ENCODE results near the gene ATXN10.

ATXN10 gene

DNA sequence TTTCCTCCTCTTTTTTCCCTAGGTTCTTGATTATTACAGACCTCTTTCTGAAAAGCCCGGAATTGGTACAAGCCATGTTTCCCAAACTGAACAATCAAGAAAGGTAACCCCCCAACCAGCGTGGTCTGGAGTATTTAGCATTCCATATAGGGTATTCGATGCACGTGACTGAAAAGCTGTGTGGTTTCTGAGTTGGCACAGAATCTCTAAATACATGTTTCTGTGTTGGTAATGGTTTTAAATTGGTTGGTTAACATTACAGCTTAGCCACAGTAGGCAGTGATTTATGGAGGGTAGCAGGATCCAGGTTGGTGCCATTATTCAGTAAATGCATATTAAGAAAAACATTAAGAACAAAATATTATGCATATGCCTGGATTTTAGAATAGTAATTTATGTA is 46.8 kb downstream of the ATXN10 start:
- Histone ChIP-seq H4K8ac (ENCODE audit: low read depth, low read length) (no peak overlapping the region), H3K4me2 (ENCODE audit: low read length) (no peak overlapping the region), H2BK5ac (ENCODE audit: low read depth, low read length, poor library complexity) (no peak overlapping the region), H3K23ac (ENCODE audit: low read length) (no peak overlapping the region), H3K4me1 (ENCODE audit: control insufficient read depth in 1 of 2, insufficient read depth in 2 of 2, low read length in 2 of 2) (no peaks in the 10 kb centered on the region), H3K36me3 (ENCODE audit: control insufficient read depth in 1 of 2, insufficient read depth in 2 of 2, low read length in 2 of 2) (peaks cover 10 to 12% of the 10 kb centered on the region in 2 experiments), H3K79me1 (ENCODE audit: low read length) (no peaks in the 10 kb centered on the region), H4K91ac (ENCODE audit: low read depth, low read length) (no peak overlapping the region), H3K18ac (ENCODE audit: low read length) (no peak overlapping the region), H3K27ac (ENCODE audit: low read depth, low read length) (no peak overlapping the region), H4K12ac (ENCODE audit: low read depth, low read length) (no peak overlapping the region), H2AFZ (ENCODE audit: insufficient read depth, low read length, poor library complexity) (no peak overlapping the region), H3K14ac (ENCODE audit: low read length) (no peak overlapping the region), H2BK12ac (ENCODE audit: low read length) (no peak overlapping the region), H3K4me3 (ENCODE audit: low read depth, low read length) (no peak overlapping the region), H3K27me3 (ENCODE audit: insufficient read depth, low read length) (no peaks in the 10 kb centered on the region), H2AK5ac (ENCODE audit: low read length) (no peak overlapping the region), H3K9ac (ENCODE audit: low read length) (no peak overlapping the region), H3K9me3 (ENCODE audit: insufficient read depth, low read depth, low read length) (no peaks in the 10 kb centered on the region), H3K79me2 (ENCODE audit: control insufficient read depth, insufficient read depth, low read length, poor library complexity) (no peaks in the 10 kb centered on the region), H2BK120ac (ENCODE audit: insufficient read depth, low read length, poor library complexity) (no peak overlapping the region), H3K4ac (ENCODE audit: low read depth, low read length) (no peak overlapping the region)
- no peak for DNase-seq
- WGBS (ENCODE audit: extremely low coverage, insufficient coverage, insufficient read length) = no CpG with 5 or more reads among the region's 4 CpGs

GRCh38 chr22:45720839-45721378 is 49.3 kb downstream of the ATXN10 start:
- H3K4me1 ChIP-seq (ENCODE audit: control insufficient read depth in 1 of 2, insufficient read depth in 2 of 2, low read length in 2 of 2) = no peaks in the 10 kb centered on the region
- H4K8ac ChIP-seq (ENCODE audit: low read depth, low read length) = peak overlapping the region; percentile 38
- H2BK120ac ChIP-seq (ENCODE audit: insufficient read depth, low read length, poor library complexity) = no peak overlapping the region
- H3K14ac ChIP-seq (ENCODE audit: low read length) = no peak overlapping the region
- H2AK5ac ChIP-seq (ENCODE audit: low read length) = no peak overlapping the region
- H4K12ac ChIP-seq (ENCODE audit: low read depth, low read length) = no peak overlapping the region
- no peak overlapping the region for H3K4me2 ChIP-seq (ENCODE audit: low read length)
- no peak overlapping the region for H3K27ac ChIP-seq (ENCODE audit: low read depth, low read length)
- no peak overlapping the region for H2BK5ac ChIP-seq (ENCODE audit: low read depth, low read length, poor library complexity)
- H3K4ac ChIP-seq (ENCODE audit: low read depth, low read length) = no peak overlapping the region
- no peak overlapping the region for H2BK12ac ChIP-seq (ENCODE audit: low read length)
- no peaks in the 10 kb centered on the region for H3K27me3 ChIP-seq (ENCODE audit: insufficient read depth, low read length)
- no peak overlapping the region for H3K23ac ChIP-seq (ENCODE audit: low read length)
- H3K9me3 ChIP-seq (ENCODE audit: insufficient read depth, low read depth, low read length) = no peaks in the 10 kb centered on the region
- no peak overlapping the region for H4K91ac ChIP-seq (ENCODE audit: low read depth, low read length)
- no peak for DNase-seq
- WGBS (ENCODE audit: extremely low coverage, insufficient coverage, insufficient read length) = no CpG with 5 or more reads among the region's 5 CpGs
- no peak overlapping the region for H3K18ac ChIP-seq (ENCODE audit: low read length)
- no peaks in the 10 kb centered on the region for H3K79me1 ChIP-seq (ENCODE audit: low read length)
- H3K9ac ChIP-seq (ENCODE audit: low read length) = peak overlapping the region; percentile 33
- no peak overlapping the region for H3K4me3 ChIP-seq (ENCODE audit: low read depth, low read length)
- H2AFZ ChIP-seq (ENCODE audit: insufficient read depth, low read length, poor library complexity) = no peak overlapping the region
- peaks cover 7 to 12% of the 10 kb centered on the region in 2 experiments for H3K36me3 ChIP-seq (ENCODE audit: control insufficient read depth in 1 of 2, insufficient read depth in 2 of 2, low read length in 2 of 2)
- H3K79me2 ChIP-seq (ENCODE audit: control insufficient read depth, insufficient read depth, low read length, poor library complexity) = no peaks in the 10 kb centered on the region

DNA sequence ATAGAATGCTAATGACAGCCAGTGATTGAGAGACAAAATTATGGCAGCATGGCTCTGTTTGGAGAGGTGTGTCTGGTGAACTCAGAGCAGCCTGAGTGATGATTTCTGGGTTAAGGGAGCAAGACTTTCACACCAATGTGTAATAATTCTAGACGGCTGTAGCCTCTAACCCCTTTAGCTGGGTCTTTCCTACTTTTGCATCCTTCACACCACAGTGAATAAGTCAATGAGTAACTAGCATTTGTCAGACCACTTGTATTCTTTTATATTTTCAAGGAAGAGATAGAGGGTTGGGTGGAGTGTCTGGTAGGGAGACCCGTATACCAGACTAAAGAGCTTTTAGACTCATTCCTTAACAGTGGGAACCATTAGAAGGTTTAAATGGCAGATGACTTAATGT is 50.4 kb downstream of the ATXN10 start:
- no peak overlapping the region for H2AK5ac ChIP-seq (ENCODE audit: low read length)
- WGBS (ENCODE audit: extremely low coverage, insufficient coverage, insufficient read length) = no CpG with 5 or more reads among the region's 2 CpGs
- peaks cover 7 to 12% of the 10 kb centered on the region in 2 experiments for H3K36me3 ChIP-seq (ENCODE audit: control insufficient read depth in 1 of 2, insufficient read depth in 2 of 2, low read length in 2 of 2)
- H3K4ac ChIP-seq (ENCODE audit: low read depth, low read length) = no peak overlapping the region
- no peaks in the 10 kb centered on the region for H3K79me1 ChIP-seq (ENCODE audit: low read length)
- H2BK12ac ChIP-seq (ENCODE audit: low read length) = no peak overlapping the region
- H3K27ac ChIP-seq (ENCODE audit: low read depth, low read length) = no peak overlapping the region
- no peak overlapping the region for H3K18ac ChIP-seq (ENCODE audit: low read length)
- H3K23ac ChIP-seq (ENCODE audit: low read length) = no peak overlapping the region
- H4K12ac ChIP-seq (ENCODE audit: low read depth, low read length) = no peak overlapping the region
- DNase-seq = no peak
- H3K4me3 ChIP-seq (ENCODE audit: low read depth, low read length) = no peak overlapping the region
- no peaks in the 10 kb centered on the region for H3K27me3 ChIP-seq (ENCODE audit: insufficient read depth, low read length)
- no peaks in the 10 kb centered on the region for H3K9me3 ChIP-seq (ENCODE audit: insufficient read depth, low read depth, low read length)
- H2BK5ac ChIP-seq (ENCODE audit: low read depth, low read length, poor library complexity) = no peak overlapping the region
- H4K8ac ChIP-seq (ENCODE audit: low read depth, low read length) = no peak overlapping the region
- no peak overlapping the region for H2AFZ ChIP-seq (ENCODE audit: insufficient read depth, low read length, poor library complexity)
- no peaks in the 10 kb centered on the region for H3K4me1 ChIP-seq (ENCODE audit: control insufficient read depth in 1 of 2, insufficient read depth in 2 of 2, low read length in 2 of 2)
- no peak overlapping the region for H3K9ac ChIP-seq (ENCODE audit: low read length)
- no peak overlapping the region for H3K4me2 ChIP-seq (ENCODE audit: low read length)
- no peak overlapping the region for H2BK120ac ChIP-seq (ENCODE audit: insufficient read depth, low read length, poor library complexity)
- H4K91ac ChIP-seq (ENCODE audit: low read depth, low read length) = no peak overlapping the region
- peaks cover 2% of the 10 kb centered on the region for H3K79me2 ChIP-seq (ENCODE audit: control insufficient read depth, insufficient read depth, low read length, poor library complexity)
- no peak overlapping the region for H3K14ac ChIP-seq (ENCODE audit: low read length)

- no peak overlapping the region for H3K23ac ChIP-seq (ENCODE audit: low read length)
- no peak overlapping the region for H3K4me3 ChIP-seq (ENCODE audit: low read depth, low read length)
- no peaks in the 10 kb centered on the region for H3K4me1 ChIP-seq (ENCODE audit: control insufficient read depth in 1 of 2, insufficient read depth in 2 of 2, low read length in 2 of 2)
- no peak for DNase-seq
- no peak overlapping the region for H2BK120ac ChIP-seq (ENCODE audit: insufficient read depth, low read length, poor library complexity)
- H3K18ac ChIP-seq (ENCODE audit: low read length) = no peak overlapping the region
- H2AK5ac ChIP-seq (ENCODE audit: low read length) = no peak overlapping the region
- H3K79me2 ChIP-seq (ENCODE audit: control insufficient read depth, insufficient read depth, low read length, poor library complexity) = peaks cover 2% of the 10 kb centered on the region
- H3K27me3 ChIP-seq (ENCODE audit: insufficient read depth, low read length) = no peaks in the 10 kb centered on the region
- no peak overlapping the region for H2AFZ ChIP-seq (ENCODE audit: insufficient read depth, low read length, poor library complexity)
- H3K4ac ChIP-seq (ENCODE audit: low read depth, low read length) = no peak overlapping the region
- H4K8ac ChIP-seq (ENCODE audit: low read depth, low read length) = no peak overlapping the region
- H3K36me3 ChIP-seq (ENCODE audit: control insufficient read depth in 1 of 2, insufficient read depth in 2 of 2, low read length in 2 of 2) = peaks cover 10 to 12% of the 10 kb centered on the region in 2 experiments
- no peak overlapping the region for H3K27ac ChIP-seq (ENCODE audit: low read depth, low read length)
- WGBS (ENCODE audit: extremely low coverage, insufficient coverage, insufficient read length) = no CpG with 5 or more reads among the region's 2 CpGs
- H3K4me2 ChIP-seq (ENCODE audit: low read length) = no peak overlapping the region
- H3K9ac ChIP-seq (ENCODE audit: low read length) = no peak overlapping the region
- no peak overlapping the region for H2BK5ac ChIP-seq (ENCODE audit: low read depth, low read length, poor library complexity)
- no peak overlapping the region for H4K91ac ChIP-seq (ENCODE audit: low read depth, low read length)
- no peaks in the 10 kb centered on the region for H3K79me1 ChIP-seq (ENCODE audit: low read length)
- H2BK12ac ChIP-seq (ENCODE audit: low read length) = no peak overlapping the region
- no peak overlapping the region for H4K12ac ChIP-seq (ENCODE audit: low read depth, low read length)
- H3K14ac ChIP-seq (ENCODE audit: low read length) = no peak overlapping the region
- no peaks in the 10 kb centered on the region for H3K9me3 ChIP-seq (ENCODE audit: insufficient read depth, low read depth, low read length)
These were observed 54.4 kb downstream of the ATXN10 start for GRCh38 chr22:45726081-45726480.

Measured in trophoblast cell (in vitro differentiated cells and primary cell).